GM19467 (cell line): Measurements from ENCODE around the gene POU6F2.

Source experiments
- ATAC-seq: cut with Tn5 transposase; IDR thresholded peaks from one replicate; pipeline ENCODE4 v1.9.1; 2021; ENCODE audit warnings: mild to moderate bottlenecking, moderate library complexity; ENCODE audit not compliant: unreplicated experiment

The POU6F2 gene

DNA sequence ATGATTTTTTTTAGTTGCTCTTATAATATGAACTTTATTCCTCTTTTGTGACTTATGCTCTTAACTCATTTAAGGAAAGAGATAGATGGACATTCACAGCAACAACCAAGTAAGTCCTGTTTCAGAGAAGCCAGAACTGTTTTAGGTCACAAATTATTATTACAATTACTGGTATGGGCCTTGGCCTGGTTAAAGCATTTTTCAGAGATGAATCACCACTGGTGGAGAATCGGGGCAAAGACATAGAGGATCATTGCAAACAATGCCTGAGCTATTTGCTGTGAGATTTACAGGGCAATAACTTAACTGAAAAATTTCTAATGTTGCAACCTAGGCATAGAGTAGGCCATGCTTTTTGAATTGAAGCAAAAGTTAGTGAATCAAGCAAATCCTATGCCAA is 450.5 kb downstream of the POU6F2 start:
- no peak for ATAC-seq

DNA sequence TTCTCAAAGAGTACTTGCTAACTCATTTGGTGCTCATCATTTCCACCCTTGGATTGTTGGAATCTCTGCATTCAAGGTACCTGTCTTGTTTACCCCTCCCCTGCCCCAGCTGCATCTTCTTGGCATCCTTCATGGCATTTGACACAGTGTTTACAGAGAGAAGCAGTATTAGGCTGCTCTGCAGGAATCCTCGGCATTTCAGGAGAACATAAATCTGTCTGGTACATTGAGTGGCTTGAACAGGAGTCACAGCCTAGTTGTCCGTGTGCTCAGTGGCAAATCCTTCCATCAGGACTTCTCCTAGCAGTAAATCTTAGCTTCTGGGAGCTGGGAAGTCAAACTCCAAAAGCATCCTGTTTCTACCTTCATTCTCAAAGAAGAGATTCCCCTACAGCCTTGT is 451.7 kb downstream of the POU6F2 start:
- ATAC-seq = no peak

DNA sequence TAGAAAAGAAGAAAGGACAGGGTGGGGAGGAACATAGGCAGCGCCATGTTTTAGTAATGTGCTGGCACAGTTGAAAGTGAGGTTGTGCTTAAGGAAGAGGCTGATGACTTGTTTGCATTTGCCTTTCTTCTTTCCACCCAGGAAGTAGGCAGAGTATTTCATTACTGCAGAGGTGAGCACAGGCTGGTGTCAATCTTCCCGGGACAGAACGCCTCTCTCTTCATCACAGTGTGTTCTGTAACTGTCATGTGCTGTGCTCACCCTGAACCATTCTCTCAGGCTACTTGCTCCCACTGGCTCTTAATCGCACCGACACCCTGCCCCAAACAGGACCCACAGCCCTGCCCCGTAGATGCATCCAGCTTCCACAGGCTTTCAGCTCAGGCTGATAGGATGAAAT is 452.7 kb downstream of the POU6F2 start:
- no peak for ATAC-seq

DNA sequence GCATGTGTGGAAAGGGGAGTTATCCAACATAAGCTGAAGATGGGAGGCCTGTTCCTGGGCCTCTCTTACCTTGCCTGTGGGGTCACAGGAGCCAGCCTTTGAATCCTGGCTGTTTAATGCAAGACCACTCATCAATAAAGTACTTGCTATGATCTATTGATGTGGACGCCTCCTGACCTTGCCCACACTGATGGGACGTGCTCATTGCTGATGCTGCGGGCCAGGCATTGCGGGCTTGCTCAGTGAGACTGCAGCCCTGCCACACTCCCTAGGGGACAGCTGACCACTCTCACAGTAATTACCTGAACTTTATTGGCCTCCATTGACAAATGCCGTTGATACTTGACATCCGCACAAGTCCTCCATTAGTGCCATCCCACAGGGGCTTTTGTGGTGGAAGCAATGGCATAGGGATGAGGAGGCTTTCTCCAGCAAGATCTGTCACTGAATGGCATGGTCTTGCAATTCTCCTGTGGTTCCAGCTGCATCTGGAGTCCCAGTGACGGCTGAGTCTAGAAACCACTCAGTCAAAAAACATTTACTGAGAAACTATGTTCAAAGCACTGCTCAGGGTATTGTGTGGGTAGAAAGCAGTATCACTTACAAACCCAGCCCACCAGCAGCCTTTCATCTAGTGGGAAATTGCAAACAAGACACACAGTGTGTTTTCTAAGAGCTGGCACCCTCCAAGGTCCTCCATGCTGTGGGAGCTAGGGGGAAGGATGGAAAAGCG is 453.4 kb downstream of the POU6F2 start:
- ATAC-seq = no peak

DNA sequence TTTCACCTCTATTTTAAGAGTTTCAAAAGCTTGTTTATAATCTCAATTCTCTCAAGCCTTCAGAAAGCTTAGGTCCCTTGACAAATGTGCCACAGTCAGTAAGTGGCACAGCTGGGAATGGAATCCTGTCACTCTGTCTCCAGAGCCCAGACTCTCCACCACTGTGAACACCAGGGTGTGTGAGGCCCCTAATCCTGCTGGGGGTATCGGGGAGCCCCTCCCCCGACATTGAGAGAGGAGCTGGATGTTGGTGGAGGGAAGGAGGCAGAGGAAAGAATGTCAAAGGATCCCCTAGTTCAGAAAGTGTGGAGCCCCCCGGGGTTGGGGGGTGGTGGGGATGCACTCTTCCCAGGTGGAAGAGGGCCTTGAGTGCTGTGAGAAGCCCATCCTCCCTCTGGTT is 454.7 kb downstream of the POU6F2 start:
- no peak for ATAC-seq

DNA sequence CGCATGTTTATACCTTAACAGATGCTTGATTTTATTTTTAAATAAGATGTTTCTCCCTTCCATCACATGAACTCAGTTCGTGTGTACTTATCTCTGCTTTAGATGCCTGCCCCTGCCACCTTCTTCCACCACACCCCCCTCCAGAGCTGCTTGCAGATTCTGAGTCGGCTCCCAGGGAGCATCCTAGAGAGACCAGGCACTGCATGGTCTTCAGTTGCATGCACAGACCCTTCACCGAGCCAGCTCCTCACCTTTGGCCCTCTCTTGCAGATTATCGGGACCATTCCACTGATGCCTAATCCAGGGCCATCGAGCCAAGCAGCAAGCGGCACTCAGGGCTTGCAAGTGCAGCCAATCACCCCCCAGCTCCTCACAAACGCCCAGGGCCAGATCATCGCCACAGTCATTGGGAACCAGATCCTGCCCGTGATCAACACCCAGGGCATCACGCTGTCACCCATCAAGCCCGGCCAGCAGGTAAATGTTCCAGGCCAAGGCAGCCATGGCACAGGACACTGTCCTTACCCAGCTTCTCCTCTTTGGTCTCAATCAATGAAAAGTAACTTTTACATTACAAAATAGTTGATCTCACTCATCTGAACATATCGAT is 455.2 kb downstream of the POU6F2 start:
- ATAC-seq = no peak

DNA sequence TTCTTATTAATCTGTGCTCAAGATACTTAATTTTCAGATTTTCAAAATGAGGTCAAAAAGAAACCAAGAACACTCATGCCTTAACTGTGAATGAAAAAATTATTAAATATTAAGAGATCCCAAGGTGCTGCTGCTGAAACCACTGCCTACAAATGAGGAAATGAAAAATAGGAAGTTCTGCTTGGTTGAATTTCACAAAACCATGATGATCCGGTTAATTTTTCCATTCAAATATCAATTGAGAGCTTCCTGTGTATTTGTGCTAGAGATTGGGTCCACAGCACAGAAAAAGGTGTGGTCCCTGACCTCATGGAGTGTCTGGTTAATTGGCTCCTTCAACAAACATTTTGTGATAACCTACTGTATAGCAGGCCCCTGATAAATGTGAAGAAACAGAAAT is 455.8 kb downstream of the POU6F2 start:
- ATAC-seq = peak; percentile 54

DNA sequence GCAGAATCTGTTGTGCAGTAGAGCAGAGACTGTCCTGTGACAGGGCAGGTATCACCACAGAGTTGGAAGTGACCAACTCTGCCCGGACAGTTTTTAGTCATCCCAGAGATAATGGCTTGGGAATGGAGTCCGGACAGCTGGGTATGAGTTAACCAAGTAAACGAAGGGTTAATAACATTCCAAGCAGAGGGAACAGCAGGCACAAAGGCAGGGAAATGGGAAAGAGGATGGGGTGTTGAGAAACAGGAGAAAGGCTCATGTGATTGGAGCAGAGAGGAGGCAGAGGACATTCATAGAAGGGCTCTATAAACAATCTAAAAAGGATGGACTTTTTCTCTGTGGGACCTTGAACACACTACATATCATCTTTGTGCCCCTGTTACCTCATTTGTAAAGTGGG is 456.3 kb downstream of the POU6F2 start:
- ATAC-seq = no peak

DNA sequence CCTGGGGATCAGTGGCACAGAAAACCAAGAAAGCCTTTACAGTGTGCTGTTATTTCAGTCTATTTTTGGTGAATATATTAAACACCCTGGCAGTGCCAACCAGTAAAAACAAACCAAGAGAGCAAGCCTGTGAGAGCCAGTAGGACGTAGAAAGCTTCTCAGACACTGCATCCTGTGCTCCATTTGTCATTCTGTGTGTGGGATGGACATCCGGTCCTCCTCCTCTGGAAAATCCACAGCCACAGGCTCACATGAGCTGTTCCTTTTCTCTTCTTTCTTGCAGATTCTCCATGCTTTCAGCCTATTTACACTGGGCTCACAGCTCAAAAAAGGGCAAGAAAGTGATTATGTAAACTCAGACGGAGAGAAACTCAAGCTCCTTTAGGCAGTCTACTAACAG is 468.8 kb downstream of the POU6F2 start:
- no peak for ATAC-seq

DNA sequence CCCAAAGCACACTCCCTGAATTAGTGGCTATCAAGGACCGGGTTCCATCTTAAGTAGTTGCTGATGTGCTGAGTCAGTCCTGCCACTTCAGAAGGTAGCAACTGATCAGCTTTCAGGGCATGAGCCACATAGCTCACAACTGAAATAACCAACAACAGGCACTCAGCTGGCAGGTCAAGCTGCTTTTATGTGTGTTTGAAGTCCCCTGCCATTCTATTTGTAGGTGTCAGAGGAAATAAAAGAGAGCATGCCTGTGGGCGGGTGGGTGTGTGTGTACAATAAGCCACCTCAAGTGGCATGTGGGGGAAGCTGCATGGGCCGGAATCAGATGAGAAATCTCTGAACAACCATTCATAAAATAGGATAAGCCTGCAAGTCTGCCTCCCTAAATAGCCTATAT is 474.2 kb downstream of the POU6F2 start:
- ATAC-seq = no peak

DNA sequence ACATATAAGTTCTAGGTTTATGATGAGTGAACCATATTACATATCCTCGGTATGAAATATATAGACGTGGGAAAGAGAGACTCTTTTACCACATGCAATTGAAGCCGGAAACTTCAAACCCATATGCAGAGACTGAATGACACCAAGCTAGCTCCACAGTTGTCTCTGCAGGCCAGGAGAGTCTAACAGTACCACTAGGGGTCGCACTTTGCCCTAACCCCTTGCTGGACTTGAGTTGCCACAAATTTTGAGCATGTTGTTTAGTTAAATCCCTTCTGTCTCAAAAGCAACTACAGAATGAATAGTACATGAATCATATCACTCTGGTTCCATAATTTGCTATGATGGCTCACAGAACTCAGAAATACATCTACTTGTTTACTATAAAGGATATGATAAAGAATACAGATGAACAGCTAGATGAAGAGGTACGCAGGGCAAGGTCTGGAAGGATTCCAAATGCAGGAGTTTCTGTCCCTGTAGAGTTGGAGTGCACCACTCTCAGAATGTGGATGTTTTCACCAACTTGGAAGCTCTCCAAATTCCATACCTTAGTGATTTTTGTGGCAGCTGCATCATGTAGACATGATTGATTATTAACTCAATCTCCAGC is 476.1 kb downstream of the POU6F2 start:
- peak; percentile 88 for ATAC-seq

DNA sequence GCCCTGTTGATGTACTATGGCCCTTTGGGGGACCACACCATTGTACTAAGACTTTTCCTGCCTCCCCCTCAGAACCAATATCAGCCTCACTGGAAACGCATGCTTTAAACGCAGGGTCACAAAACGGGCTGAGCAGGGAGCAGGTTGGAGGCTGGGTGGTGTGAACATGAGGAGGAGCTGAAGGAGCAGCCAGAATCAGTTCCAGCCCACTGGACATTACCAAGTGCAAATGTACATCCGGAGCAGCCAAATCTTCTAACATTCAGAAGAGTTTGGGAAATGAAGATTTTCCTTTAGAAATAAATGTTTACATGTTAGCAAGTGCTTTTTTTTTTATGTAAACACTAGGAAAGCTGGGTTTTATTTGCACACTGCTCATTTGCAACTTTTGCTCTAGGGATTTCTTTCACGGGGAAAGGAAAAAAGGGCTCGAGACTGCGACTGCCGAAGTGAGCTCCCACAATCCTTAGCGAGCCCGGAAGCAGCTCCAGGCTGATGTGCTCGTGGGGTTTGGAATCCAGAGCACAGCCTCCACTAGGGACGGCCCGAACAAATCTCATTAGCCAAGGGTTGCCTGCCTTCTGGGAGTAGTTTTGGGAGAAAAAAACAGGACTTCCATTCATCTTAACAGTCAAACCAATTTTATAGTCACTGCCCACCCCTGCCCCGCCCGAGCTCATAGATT is 480.5 kb downstream of the POU6F2 start:
- ATAC-seq = no peak

DNA sequence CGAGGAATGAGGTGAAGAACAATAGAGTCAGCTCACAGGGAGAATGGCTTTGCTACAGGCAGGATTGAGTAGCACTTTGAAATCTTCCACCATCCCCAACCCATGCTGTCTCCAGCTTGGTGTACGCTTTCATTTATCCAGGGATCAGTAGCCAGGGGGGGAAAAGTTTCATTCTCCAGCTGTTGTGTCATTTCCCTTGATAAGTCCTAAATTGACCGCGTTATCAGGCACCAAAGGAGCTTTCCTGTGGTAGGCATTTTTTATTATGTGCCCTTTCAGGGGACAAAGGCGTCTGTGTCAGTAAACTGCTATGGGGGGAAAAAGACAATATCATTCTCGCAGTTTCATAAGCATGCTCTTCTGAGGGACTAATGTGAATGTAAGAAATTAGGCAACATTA is 481.9 kb downstream of the POU6F2 start:
- ATAC-seq = no peak

DNA sequence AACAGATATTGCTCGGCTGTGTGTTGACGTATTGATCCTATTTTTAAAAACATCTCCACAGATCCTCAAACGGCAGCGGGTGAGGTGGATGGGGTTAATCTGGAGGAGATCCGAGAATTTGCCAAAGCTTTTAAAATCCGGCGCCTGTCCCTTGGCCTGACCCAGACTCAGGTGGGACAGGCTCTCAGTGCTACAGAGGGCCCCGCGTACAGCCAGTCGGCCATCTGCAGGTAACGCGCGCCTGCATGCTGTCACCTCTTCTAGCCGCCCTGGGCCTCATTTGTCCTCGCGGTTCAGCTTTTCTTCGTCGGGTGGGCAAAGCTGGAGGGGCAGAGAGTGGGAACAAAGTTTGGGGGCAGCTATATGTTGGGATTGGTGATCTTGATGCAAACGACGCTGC is 482.8 kb downstream of the POU6F2 start:
- no peak for ATAC-seq

DNA sequence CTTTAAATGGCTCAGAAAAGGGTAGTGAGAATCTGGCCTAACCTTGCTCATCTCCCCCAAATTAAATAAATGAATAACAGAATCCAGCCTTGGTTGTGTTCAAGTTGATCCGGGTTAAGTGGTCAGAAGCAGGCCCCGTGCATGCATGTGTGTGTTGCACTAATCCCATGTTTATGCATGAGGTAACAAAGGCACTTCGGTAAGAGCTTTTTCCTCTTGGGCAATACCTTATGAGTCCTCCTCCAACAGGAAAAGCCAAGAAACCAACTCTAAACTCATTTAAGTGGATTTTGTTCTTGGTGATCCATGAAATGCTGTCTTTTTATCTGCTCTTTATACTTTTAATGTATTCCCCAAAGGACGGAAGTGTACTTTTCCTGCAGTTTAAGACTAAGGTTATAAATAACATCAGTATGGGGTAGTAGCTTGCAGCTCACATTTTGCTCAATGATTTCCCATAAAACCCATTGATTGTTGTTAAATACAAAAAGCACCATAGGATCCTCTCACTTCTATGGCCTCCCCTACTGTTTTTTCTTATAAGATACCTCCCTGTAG is 483.6 kb downstream of the POU6F2 start:
- no peak for ATAC-seq

DNA sequence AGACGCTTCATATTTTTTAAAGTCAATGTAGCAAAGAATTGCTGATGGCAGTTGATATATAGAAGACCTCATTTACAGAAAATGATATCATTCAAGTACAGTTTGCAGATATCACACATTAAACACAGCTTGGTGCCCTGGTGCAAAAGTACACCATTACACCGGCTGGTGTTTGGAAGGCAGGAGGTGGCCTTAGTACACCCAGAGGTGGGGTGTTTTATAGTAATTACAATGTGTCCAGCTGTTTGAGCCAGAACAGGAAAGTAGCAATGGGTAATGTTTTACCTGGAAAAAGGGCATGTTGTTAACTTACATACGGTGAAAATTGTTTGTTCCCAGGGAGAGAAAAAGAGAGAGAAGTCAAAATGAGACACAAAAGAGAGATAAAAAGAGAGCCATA is 485.5 kb downstream of the POU6F2 start:
- no peak for ATAC-seq

DNA sequence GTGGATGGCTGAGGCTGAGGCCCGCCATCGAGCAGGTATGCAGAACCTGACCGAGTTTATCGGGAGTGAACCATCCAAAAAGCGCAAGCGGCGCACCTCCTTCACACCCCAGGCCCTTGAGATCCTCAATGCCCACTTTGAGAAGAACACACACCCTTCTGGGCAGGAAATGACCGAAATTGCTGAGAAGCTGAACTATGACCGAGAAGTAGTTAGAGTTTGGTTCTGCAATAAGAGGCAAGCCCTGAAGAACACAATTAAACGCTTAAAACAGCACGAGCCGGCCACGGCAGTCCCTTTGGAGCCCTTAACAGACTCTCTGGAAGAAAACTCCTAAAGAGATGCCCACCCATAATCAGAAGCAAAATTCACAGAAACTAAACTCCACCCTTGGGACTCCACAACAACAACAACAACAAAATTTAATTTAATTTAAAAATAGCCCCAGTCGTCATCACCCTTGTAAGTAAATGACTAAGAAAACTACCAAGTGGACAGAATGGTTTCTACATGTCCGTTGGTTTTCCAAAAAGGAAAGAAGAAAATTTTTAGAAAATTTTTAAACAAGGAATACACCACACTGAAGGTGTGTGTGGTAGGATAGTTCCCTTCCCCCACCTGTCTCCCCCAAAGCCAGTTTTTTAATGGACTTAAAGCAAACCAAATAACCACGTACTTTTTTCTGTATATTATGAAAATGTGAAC is 486.8 kb downstream of the POU6F2 start:
- no peak for ATAC-seq

DNA sequence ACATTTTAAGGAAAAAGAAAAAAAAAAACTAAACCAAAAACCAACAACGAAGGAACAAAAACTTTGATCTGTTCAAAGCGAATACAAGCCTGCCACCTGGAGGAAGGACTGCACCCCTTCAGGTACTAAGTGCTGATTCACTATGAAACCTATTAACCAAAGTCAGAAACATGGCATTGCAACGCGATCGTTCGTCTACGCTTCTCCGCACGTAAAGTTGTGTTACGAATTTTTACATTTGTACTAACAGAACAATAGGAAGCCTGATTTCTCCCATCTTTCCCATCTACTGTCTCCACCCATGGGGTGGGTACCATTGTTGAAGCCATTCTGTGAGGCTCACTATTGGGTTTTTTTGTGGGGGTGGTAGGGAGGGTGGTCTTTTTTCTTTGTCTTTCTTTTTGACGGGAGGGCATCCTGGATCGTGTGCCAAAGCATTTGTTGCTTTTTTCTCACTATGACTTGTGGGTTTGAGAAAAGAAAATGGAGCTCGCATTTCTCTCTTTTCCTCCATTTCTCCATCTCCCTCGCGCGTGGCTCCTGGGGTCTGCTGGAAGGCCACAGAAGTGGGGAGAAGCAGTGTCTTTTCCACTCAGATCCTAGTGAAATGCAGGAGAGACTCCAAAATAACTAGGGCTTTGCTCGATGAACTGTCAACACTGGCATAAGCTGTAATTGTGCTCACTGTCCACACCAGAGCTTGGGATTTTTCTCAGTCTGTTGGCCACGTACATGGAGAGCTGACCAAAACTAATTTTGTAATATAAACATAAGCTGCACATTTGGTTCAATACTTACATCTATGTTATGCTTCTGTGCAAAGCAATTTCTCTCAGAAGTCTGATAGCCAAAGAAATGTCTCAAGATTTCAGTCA is 487.6 kb downstream of the POU6F2 start:
- ATAC-seq = peak; percentile 84

DNA sequence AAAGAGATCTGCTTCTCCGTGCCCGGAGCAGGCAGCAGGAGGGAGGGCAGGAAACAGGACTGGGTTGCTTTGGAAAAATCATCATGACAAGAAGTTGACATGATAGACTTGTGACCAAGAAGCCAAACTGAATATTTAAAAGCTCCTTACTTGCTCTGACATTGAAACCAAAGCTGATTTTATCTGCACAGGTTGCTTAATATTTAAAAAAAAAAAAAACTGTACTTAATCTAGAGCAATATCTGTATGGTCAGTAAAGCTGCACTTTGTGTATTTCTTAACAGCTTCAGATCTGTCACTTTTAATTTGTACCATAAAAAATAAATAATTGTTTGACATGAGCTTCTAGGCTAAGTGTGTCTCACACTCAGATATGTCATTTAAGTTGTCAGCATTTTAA is 490.6 kb downstream of the POU6F2 start:
- ATAC-seq = no peak

DNA sequence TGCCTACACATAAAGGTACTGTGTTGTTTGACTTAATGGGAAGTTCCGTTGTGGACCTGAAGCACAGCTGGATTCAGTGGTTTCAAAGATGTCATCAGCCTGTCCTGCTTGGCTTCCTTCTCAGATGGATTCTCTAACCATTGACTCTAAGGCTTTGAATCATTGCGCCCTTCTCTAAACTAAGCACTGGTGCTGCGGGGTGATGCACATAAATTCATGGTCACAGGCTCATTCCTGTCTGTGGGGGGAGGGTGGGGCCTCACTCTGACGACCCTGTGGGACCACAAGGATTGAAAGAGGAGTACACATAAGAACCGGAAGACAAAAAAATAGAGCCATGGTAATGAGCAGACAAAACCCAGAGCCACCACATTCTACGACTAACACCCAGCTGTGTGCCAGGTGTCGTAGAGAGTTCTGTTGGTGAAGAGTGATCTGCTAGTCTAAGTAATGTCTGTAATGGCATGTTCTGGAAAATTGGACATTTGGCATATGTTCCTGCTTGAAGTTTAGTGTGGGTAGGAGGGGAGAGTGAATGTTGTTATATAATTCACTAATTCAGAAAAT is 491.2 kb downstream of the POU6F2 start:
- ATAC-seq = no peak
